Inflammatory macrophage treated with lipopolysaccharide for 4 hours (primary cell): ENCODE measurements around the gene ATP5F1A.
A peak's percentile ranks its signal among the peaks of the same experiment; 100 is the strongest.
"Not testable (repeated sequence)": the region's sequence is repeated elsewhere in the genome, so short reads cannot be mapped to it uniquely, and the experiment has no call there.

Experiments
- DNase-seq: peaks from one replicate; pipeline ENCODE4 v3.0.0-alpha.2; 2020

Gene ATP5F1A

GRCh38 chr18:46072959-46073358, 25.1 kb downstream of the ATP5F1A start:
- no peak for DNase-seq

GRCh38 chr18:46072376-46072867, 25.7 kb downstream of the ATP5F1A start:
- DNase-seq = no peak

GRCh38 chr18:46071653-46072375, 26.3 kb downstream of the ATP5F1A start, which contains the start of gene PSTPIP2:
Gene PSTPIP2, minus strand, starts transcription at chr18:46072260. Its CDS starts 72 bp downstream, at chr18:46072188.
- DNase-seq = peak; percentile 76

GRCh38 chr18:46070815-46071652, 27.1 kb downstream of the ATP5F1A start:
- peak; percentile 73 for DNase-seq

GRCh38 chr18:46070232-46070631, 27.9 kb downstream of the ATP5F1A start:
- DNase-seq = no peak

- DNase-seq = no peak
Measured at GRCh38 chr18:46069524-46069923, 28.6 kb downstream of the ATP5F1A start.

- peak; percentile 13 for DNase-seq
Measured at GRCh38 chr18:46068763-46069162, 29.3 kb downstream of the ATP5F1A start.

GRCh38 chr18:46067438-46068007, 30.6 kb downstream of the ATP5F1A start:
- DNase-seq = no peak

GRCh38 chr18:46062781-46063180, 35.3 kb downstream of the ATP5F1A start:
- no peak for DNase-seq

- DNase-seq = no peak
Measured at GRCh38 chr18:46061796-46062195, 36.3 kb downstream of the ATP5F1A start.

- DNase-seq = no peak
Measured at GRCh38 chr18:46061387-46061786, 36.7 kb downstream of the ATP5F1A start.

- peak; percentile 57 for DNase-seq
Measured at GRCh38 chr18:46060359-46060841, 37.7 kb downstream of the ATP5F1A start.

- no peak for DNase-seq
Measured at GRCh38 chr18:46055838-46056230, 42.3 kb downstream of the ATP5F1A start.

- DNase-seq = peak; percentile 39
Measured at GRCh38 chr18:46054956-46055837, 42.9 kb downstream of the ATP5F1A start.

- no peak for DNase-seq
Measured at GRCh38 chr18:46053368-46054095, 44.6 kb downstream of the ATP5F1A start.

GRCh38 chr18:46051731-46052461, 46.2 kb downstream of the ATP5F1A start:
- DNase-seq = peak; percentile 97

GRCh38 chr18:46050268-46050667, 47.8 kb downstream of the ATP5F1A start:
- no peak for DNase-seq

- DNase-seq = peak; percentile 88
Measured at GRCh38 chr18:46048641-46049040, 49.5 kb downstream of the ATP5F1A start.

- not testable (repeated sequence) for DNase-seq
Measured at GRCh38 chr18:46047369-46047768, 50.7 kb downstream of the ATP5F1A start.

GRCh38 chr18:46046688-46047087, 51.4 kb downstream of the ATP5F1A start:
- DNase-seq = no peak

GRCh38 chr18:46046126-46046525, 52.0 kb downstream of the ATP5F1A start:
- DNase-seq = no peak
